ENCODE results near the gene HRH2.
"Not testable (repeated sequence)": the region's sequence is repeated elsewhere in the genome, so short reads cannot be mapped to it uniquely, and the experiment has no call there.

HRH2 gene

GRCh38 chr5:175640106-175640775, 17.6 kb upstream of the HRH2 start:
- Histone ChIP-seq H3K9me3 (ENCODE audit: control insufficient read depth in 2 of 2, low read length in 2 of 2) (no peaks in the 10 kb centered on the region), H3K4me1 (ENCODE audit: control insufficient read depth in 2 of 2, insufficient read depth in 2 of 2, low read length in 2 of 2) (no peaks in the 10 kb centered on the region), H3K27ac (ENCODE audit: low read depth in 2 of 2, low read length in 2 of 2) (no peak overlapping the region), H3K4me3 (ENCODE audit: low read length in 2 of 2) (no peak overlapping the region), H3K27me3 (ENCODE audit: control insufficient read depth in 2 of 2, insufficient read depth in 2 of 2, low read length in 2 of 2) (no peaks in the 10 kb centered on the region), H3K36me3 (ENCODE audit: control insufficient read depth in 2 of 2, insufficient read depth in 2 of 2, low read length in 2 of 2) (no peaks in the 10 kb centered on the region), H3K9ac (ENCODE audit: low read depth in 1 of 2, low read length in 2 of 2) (no peak overlapping the region)

GRCh38 chr5:175642998-175643397, 14.9 kb upstream of the HRH2 start:
- H3K9ac ChIP-seq (ENCODE audit: low read depth in 1 of 2, low read length in 2 of 2), result no peak overlapping the region
- H3K27me3 ChIP-seq (ENCODE audit: control insufficient read depth in 2 of 2, insufficient read depth in 2 of 2, low read length in 2 of 2), result no peaks in the 10 kb centered on the region
- H3K9me3 ChIP-seq (ENCODE audit: control insufficient read depth in 2 of 2, low read length in 2 of 2), result no peaks in the 10 kb centered on the region
- H3K4me1 ChIP-seq (ENCODE audit: control insufficient read depth in 2 of 2, insufficient read depth in 2 of 2, low read length in 2 of 2), result no peaks in the 10 kb centered on the region
- H3K36me3 ChIP-seq (ENCODE audit: control insufficient read depth in 2 of 2, insufficient read depth in 2 of 2, low read length in 2 of 2), result no peaks in the 10 kb centered on the region
- no peak overlapping the region for H3K27ac ChIP-seq (ENCODE audit: low read depth in 2 of 2, low read length in 2 of 2)
- no peak overlapping the region for H3K4me3 ChIP-seq (ENCODE audit: low read length in 2 of 2)

- no peak overlapping the region for H3K27ac ChIP-seq (ENCODE audit: low read depth in 2 of 2, low read length in 2 of 2)
- H3K36me3 ChIP-seq (ENCODE audit: control insufficient read depth in 2 of 2, insufficient read depth in 2 of 2, low read length in 2 of 2), result no peaks in the 10 kb centered on the region
- H3K27me3 ChIP-seq (ENCODE audit: control insufficient read depth in 2 of 2, insufficient read depth in 2 of 2, low read length in 2 of 2), result no peaks in the 10 kb centered on the region
- H3K9me3 ChIP-seq (ENCODE audit: control insufficient read depth in 2 of 2, low read length in 2 of 2), result peaks cover 0 to 2% of the 10 kb centered on the region in 2 donors
- H3K4me3 ChIP-seq (ENCODE audit: low read length in 2 of 2), result no peak overlapping the region
- H3K4me1 ChIP-seq (ENCODE audit: control insufficient read depth in 2 of 2, insufficient read depth in 2 of 2, low read length in 2 of 2), result no peaks in the 10 kb centered on the region
- no peak overlapping the region for H3K9ac ChIP-seq (ENCODE audit: low read depth in 1 of 2, low read length in 2 of 2)
Measured at GRCh38 chr5:175646251-175646650, 11.6 kb upstream of the HRH2 start.

GRCh38 chr5:175649967-175650366, 7.9 kb upstream of the HRH2 start:
- Histone ChIP-seq H3K9me3 (ENCODE audit: control insufficient read depth in 2 of 2, low read length in 2 of 2) (peaks cover 0 to 2% of the 10 kb centered on the region in 2 donors), H3K4me3 (ENCODE audit: low read length in 2 of 2) (no peak overlapping the region), H3K4me1 (ENCODE audit: control insufficient read depth in 2 of 2, insufficient read depth in 2 of 2, low read length in 2 of 2) (no peaks in the 10 kb centered on the region), H3K27me3 (ENCODE audit: control insufficient read depth in 2 of 2, insufficient read depth in 2 of 2, low read length in 2 of 2) (peaks cover 0 to 2% of the 10 kb centered on the region in 2 donors), H3K36me3 (ENCODE audit: control insufficient read depth in 2 of 2, insufficient read depth in 2 of 2, low read length in 2 of 2) (no peaks in the 10 kb centered on the region), H3K27ac (ENCODE audit: low read depth in 2 of 2, low read length in 2 of 2) (no peak overlapping the region), H3K9ac (ENCODE audit: low read depth in 1 of 2, low read length in 2 of 2) (no peak overlapping the region)

GRCh38 chr5:175650430-175651205, 7.3 kb upstream of the HRH2 start:
- not testable (repeated sequence) for H3K9me3 ChIP-seq (ENCODE audit: control insufficient read depth in 2 of 2, low read length in 2 of 2); H3K9ac ChIP-seq (ENCODE audit: low read depth in 1 of 2, low read length in 2 of 2); H3K4me1 ChIP-seq (ENCODE audit: control insufficient read depth in 2 of 2, insufficient read depth in 2 of 2, low read length in 2 of 2); H3K27me3 ChIP-seq (ENCODE audit: control insufficient read depth in 2 of 2, insufficient read depth in 2 of 2, low read length in 2 of 2); H3K27ac ChIP-seq (ENCODE audit: low read depth in 2 of 2, low read length in 2 of 2); H3K4me3 ChIP-seq (ENCODE audit: low read length in 2 of 2); H3K36me3 ChIP-seq (ENCODE audit: control insufficient read depth in 2 of 2, insufficient read depth in 2 of 2, low read length in 2 of 2)

GRCh38 chr5:175652741-175653663, 4.9 kb upstream of the HRH2 start:
- Histone ChIP-seq H3K9me3 (ENCODE audit: control insufficient read depth in 2 of 2, low read length in 2 of 2) (peaks cover 0 to 2% of the 10 kb centered on the region in 2 donors), H3K4me1 (ENCODE audit: control insufficient read depth in 2 of 2, insufficient read depth in 2 of 2, low read length in 2 of 2) (no peaks in the 10 kb centered on the region), H3K36me3 (ENCODE audit: control insufficient read depth in 2 of 2, insufficient read depth in 2 of 2, low read length in 2 of 2) (no peaks in the 10 kb centered on the region), H3K4me3 (ENCODE audit: low read length in 2 of 2) (no peak overlapping the region), H3K27ac (ENCODE audit: low read depth in 2 of 2, low read length in 2 of 2) (no peak overlapping the region), H3K27me3 (ENCODE audit: control insufficient read depth in 2 of 2, insufficient read depth in 2 of 2, low read length in 2 of 2) (peaks cover 6 to 11% of the 10 kb centered on the region in 2 donors), H3K9ac (ENCODE audit: low read depth in 1 of 2, low read length in 2 of 2) (no peak overlapping the region)

- H3K9me3 ChIP-seq (ENCODE audit: control insufficient read depth in 2 of 2, low read length in 2 of 2), result peaks cover 0 to 2% of the 10 kb centered on the region in 2 donors
- H3K27ac ChIP-seq (ENCODE audit: low read depth in 2 of 2, low read length in 2 of 2), result no peak overlapping the region
- H3K36me3 ChIP-seq (ENCODE audit: control insufficient read depth in 2 of 2, insufficient read depth in 2 of 2, low read length in 2 of 2), result no peaks in the 10 kb centered on the region
- H3K4me1 ChIP-seq (ENCODE audit: control insufficient read depth in 2 of 2, insufficient read depth in 2 of 2, low read length in 2 of 2), result no peaks in the 10 kb centered on the region
- H3K4me3 ChIP-seq (ENCODE audit: low read length in 2 of 2), result no peak overlapping the region
- H3K27me3 ChIP-seq (ENCODE audit: control insufficient read depth in 2 of 2, insufficient read depth in 2 of 2, low read length in 2 of 2), result peaks cover 10 to 14% of the 10 kb centered on the region in 2 donors
- H3K9ac ChIP-seq (ENCODE audit: low read depth in 1 of 2, low read length in 2 of 2), result no peak overlapping the region
Measured at GRCh38 chr5:175653763-175654162, 4.1 kb upstream of the HRH2 start.

GRCh38 chr5:175654339-175654738, 3.5 kb upstream of the HRH2 start:
- no peak overlapping the region for H3K27ac ChIP-seq (ENCODE audit: low read depth in 2 of 2, low read length in 2 of 2)

GRCh38 chr5:175654807-175655206, 3.1 kb upstream of the HRH2 start:
- H3K4me1 ChIP-seq (ENCODE audit: control insufficient read depth in 2 of 2, insufficient read depth in 2 of 2, low read length in 2 of 2), result no peaks in the 10 kb centered on the region
- H3K36me3 ChIP-seq (ENCODE audit: control insufficient read depth in 2 of 2, insufficient read depth in 2 of 2, low read length in 2 of 2), result no peaks in the 10 kb centered on the region
- H3K4me3 ChIP-seq (ENCODE audit: low read length in 2 of 2), result no peak overlapping the region
- no peak overlapping the region for H3K9ac ChIP-seq (ENCODE audit: low read depth in 1 of 2, low read length in 2 of 2)
- no peak overlapping the region for H3K27ac ChIP-seq (ENCODE audit: low read depth in 2 of 2, low read length in 2 of 2)
- peaks cover 13 to 14% of the 10 kb centered on the region in 2 donors for H3K27me3 ChIP-seq (ENCODE audit: control insufficient read depth in 2 of 2, insufficient read depth in 2 of 2, low read length in 2 of 2)
- no peaks in the 10 kb centered on the region for H3K9me3 ChIP-seq (ENCODE audit: control insufficient read depth in 2 of 2, low read length in 2 of 2)

More at GRCh38 chr5:175654339-175654738, 3.5 kb upstream of the HRH2 start:
- no peak overlapping the region for H3K4me3 ChIP-seq (ENCODE audit: low read length in 2 of 2)
- peaks cover 0 to 2% of the 10 kb centered on the region in 2 donors for H3K9me3 ChIP-seq (ENCODE audit: control insufficient read depth in 2 of 2, low read length in 2 of 2)
- H3K9ac ChIP-seq (ENCODE audit: low read depth in 1 of 2, low read length in 2 of 2), result no peak overlapping the region
- no peaks in the 10 kb centered on the region for H3K36me3 ChIP-seq (ENCODE audit: control insufficient read depth in 2 of 2, insufficient read depth in 2 of 2, low read length in 2 of 2)
- H3K27me3 ChIP-seq (ENCODE audit: control insufficient read depth in 2 of 2, insufficient read depth in 2 of 2, low read length in 2 of 2), result peaks cover 13 to 14% of the 10 kb centered on the region in 2 donors
- no peaks in the 10 kb centered on the region for H3K4me1 ChIP-seq (ENCODE audit: control insufficient read depth in 2 of 2, insufficient read depth in 2 of 2, low read length in 2 of 2)

- H3K27me3 ChIP-seq (ENCODE audit: control insufficient read depth in 2 of 2, insufficient read depth in 2 of 2, low read length in 2 of 2), result peaks cover 13 to 14% of the 10 kb centered on the region in 2 donors
- no peak overlapping the region for H3K9ac ChIP-seq (ENCODE audit: low read depth in 1 of 2, low read length in 2 of 2)
- H3K27ac ChIP-seq (ENCODE audit: low read depth in 2 of 2, low read length in 2 of 2), result no peak overlapping the region
- no peaks in the 10 kb centered on the region for H3K36me3 ChIP-seq (ENCODE audit: control insufficient read depth in 2 of 2, insufficient read depth in 2 of 2, low read length in 2 of 2)
- H3K4me3 ChIP-seq (ENCODE audit: low read length in 2 of 2), result no peak overlapping the region
- no peaks in the 10 kb centered on the region for H3K9me3 ChIP-seq (ENCODE audit: control insufficient read depth in 2 of 2, low read length in 2 of 2)
- no peaks in the 10 kb centered on the region for H3K4me1 ChIP-seq (ENCODE audit: control insufficient read depth in 2 of 2, insufficient read depth in 2 of 2, low read length in 2 of 2)
Measured at GRCh38 chr5:175655411-175655810, 2.5 kb upstream of the HRH2 start.

All from mucosa of rectum (tissue), 2 donors.